Prostate gland (tissue), 2 donors: ENCODE measurements around the gene CLTB. TPM values are rescaled to one million over a fixed set of nuclear protein-coding genes. Genes with fewer than 3 reads are reported as not detected.

Source experiments
- DNase-seq: peaks from one replicate; pipeline ENCODE4 v3.0.0-alpha.2; 2019; ENCODE audit warnings: low spot score
- H3K27ac ChIP-seq, 2 donors: fragments of 200-600 bp; sonication (generic); 2 replicates each; pipeline ENCODE4 v1.5.1; 2017 to 2019
- H3K27me3 ChIP-seq: fragments of 200-600 bp; sonication (generic); replicated peaks from 2 replicates; pipeline ENCODE4 v1.5.1; 2019; ENCODE audit not compliant: insufficient read depth
- H3K36me3 ChIP-seq, 2 donors: fragments of 200-600 bp; sonication (generic); 1 replicate in 1 of 2; 2 replicates in 1 of 2; pipeline versions ENCODE4 v1.5.1 to v1.8.1; 2017 to 2019
- H3K4me1 ChIP-seq: fragments of 200-600 bp; sonication (generic); replicated peaks from 2 replicates; pipeline ENCODE4 v1.5.1; 2019
- H3K4me3 ChIP-seq, 2 donors: fragments of 200-600 bp; sonication (generic); 2 replicates each; pipeline ENCODE4 v1.5.1; 2017 to 2019
- H3K9me3 ChIP-seq: fragments of 200-600 bp; sonication (generic); 2 replicates; pipeline ENCODE4 v1.5.1; 2017
- POLR2A ChIP-seq: fragments of 450-650 bp; IDR thresholded peaks from one replicate; pipeline ENCODE4 v1.6.1; 2016; ENCODE audit warnings: antibody characterized with exemption, mild to moderate bottlenecking
- POLR2AphosphoS5 ChIP-seq: sonication (generic); formaldehyde crosslinking; IDR thresholded peaks from one replicate; pipeline ENCODE4 v1.6.1; 2017; ENCODE audit warnings: antibody characterized with exemption
- WGBS: methylation state at CpG from one replicate; pipeline ENCODE4 v1.1.5; 2018; 5-methylcytosine and 5-hydroxymethylcytosine counted together
- intact Hi-C: fragments of 100-400 bp; cut with DNase I; formaldehyde crosslinking; loops from one replicate; pipeline ENCODE4 v1.14.2; 2022
- total RNA-seq, 2 donors: library from RNA; depleted of rRNA; stranded (reverse); fragments of >200 nt; gene quantifications; one replicate each; pipeline ENCODE4 v1.1.0, GENCODE V29; 2016
- TF ChIP-seq, protein P1 (sequence below), 4 experiments: fragments of 200-600 bp in 2 of 4; fragments of 450-650 bp in 2 of 4; sonication (generic) in 2 of 4; IDR thresholded peaks; 1 replicate in 3 of 4; 2 replicates in 1 of 4; pipeline ENCODE4 v1.5.1; 2016 to 2019; ENCODE audit warnings: antibody characterized with exemption in 4 of 4, mild to moderate bottlenecking in 2 of 4, moderate library complexity in 2 of 4

Gene CLTB
- total RNA-seq, 2 donors from 2014 or later, result 105 to 125 TPM

DNA sequence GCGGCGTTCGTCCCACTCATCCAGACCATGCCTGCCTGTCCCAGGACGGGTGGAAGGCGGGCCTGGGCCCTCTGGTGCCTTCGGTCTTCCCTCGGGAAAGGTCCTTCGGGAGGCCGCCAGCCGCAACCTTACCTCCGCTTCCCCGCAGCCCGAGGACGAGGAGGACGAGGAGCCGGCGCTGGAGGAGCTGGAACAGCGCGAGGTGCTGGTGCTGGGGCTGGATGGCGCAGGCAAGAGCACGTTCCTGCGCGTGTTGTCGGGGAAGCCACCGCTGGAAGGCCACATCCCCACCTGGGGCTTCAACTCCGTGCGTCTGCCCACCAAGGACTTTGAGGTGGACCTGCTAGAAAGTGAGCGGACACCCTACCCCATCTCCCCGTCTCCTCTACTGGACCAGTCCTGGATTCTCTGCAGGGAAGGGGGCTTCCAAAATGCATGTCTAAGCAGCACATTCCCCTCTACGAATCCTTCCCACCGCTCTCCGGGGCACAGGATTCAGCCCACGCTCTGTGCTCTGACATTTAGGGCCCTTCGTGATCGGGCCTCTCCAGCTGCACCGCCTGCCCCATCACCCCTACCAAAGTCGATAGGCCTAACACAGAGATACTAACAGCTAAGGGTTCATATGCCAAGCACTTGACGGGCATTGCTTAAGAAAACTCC is 50.0 kb downstream of the CLTB start:
- no peaks in the 10 kb centered on the region for H3K4me1 ChIP-seq
- 37% methylated on average over 36 of the region's 38 CpGs for WGBS
- no peaks in the 10 kb centered on the region for H3K36me3 ChIP-seq
- H3K9me3 ChIP-seq, result no peaks in the 10 kb centered on the region
- H3K4me3 ChIP-seq, result peak overlapping the region; percentile 63 to 65
- TF ChIP-seq POLR2AphosphoS5 (no peak), POLR2A (no peak)
- TF ChIP-seq, protein P1, sequence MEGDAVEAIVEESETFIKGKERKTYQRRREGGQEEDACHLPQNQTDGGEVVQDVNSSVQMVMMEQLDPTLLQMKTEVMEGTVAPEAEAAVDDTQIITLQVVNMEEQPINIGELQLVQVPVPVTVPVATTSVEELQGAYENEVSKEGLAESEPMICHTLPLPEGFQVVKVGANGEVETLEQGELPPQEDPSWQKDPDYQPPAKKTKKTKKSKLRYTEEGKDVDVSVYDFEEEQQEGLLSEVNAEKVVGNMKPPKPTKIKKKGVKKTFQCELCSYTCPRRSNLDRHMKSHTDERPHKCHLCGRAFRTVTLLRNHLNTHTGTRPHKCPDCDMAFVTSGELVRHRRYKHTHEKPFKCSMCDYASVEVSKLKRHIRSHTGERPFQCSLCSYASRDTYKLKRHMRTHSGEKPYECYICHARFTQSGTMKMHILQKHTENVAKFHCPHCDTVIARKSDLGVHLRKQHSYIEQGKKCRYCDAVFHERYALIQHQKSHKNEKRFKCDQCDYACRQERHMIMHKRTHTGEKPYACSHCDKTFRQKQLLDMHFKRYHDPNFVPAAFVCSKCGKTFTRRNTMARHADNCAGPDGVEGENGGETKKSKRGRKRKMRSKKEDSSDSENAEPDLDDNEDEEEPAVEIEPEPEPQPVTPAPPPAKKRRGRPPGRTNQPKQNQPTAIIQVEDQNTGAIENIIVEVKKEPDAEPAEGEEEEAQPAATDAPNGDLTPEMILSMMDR (IDR thresholded peaks at IDR 0.05), result no peak
- H3K27ac ChIP-seq, result peak overlapping the region in 1 of 2 donors; percentile 75
- intact Hi-C loops, result no loop called here
- DNase-seq, result no peak
- H3K27me3 ChIP-seq, result no peaks in the 10 kb centered on the region

DNA sequence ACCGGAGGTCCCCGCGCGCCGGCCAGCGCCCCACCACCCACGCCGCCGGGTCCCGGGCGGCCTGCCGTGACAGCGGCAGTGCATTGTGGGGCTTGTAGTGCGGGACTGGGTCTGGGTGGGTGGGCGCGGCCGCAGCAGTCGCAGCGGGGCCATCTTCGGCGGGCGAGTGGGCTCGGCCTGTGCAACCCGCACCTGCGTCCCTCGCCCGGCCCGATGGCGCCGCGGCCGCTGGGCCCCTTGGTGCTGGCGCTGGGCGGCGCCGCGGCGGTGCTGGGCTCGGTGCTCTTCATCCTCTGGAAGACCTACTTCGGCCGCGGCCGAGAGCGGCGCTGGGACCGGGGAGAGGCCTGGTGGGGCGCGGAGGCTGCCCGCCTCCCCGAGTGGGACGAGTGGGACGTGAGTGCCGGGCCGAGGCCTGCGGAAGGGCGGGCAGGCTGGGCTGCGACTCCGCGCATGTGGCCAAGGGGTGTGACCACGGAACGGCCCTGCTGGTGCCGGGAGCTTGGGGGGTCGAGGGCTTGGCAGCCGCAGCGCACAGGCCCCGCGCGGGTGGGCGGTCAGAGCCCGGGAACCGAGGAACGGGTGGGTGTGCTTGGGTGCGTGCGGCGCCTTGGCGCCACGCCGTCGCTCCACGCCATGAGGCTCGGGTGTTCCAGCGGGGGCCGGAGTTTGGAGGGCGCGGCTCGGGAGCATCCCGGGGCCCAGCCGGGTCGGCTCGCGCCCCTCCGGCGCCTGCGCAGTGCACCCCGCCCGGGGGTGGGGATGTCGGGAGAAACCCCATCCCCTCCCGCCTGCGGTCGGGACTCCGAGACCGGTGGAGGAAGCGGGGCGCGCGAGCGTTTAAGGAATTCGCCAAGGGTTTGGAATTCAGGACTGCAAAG is 50.7 kb downstream of the CLTB start, which contains the start of gene ARL10:
TSS of gene ARL10 (plus strand) at position 137 of the 881 bp plus-strand sequence. CDS start at position 214, 77 bp downstream.
- Histone ChIP-seq H3K27me3 (no peaks in the 10 kb centered on the region), H3K9me3 (no peaks in the 10 kb centered on the region), H3K27ac (peak within 1 kb of the TSS; percentile 56 to 75), H3K36me3 (no peaks in the 10 kb centered on the region), H3K4me3 (peak within 1 kb of the TSS; percentile 63 to 65), H3K4me1 (no peaks in the 10 kb centered on the region)
- WGBS, result under 1% methylated on average over 76 of the region's 108 CpGs
- DNase-seq, result no peak
- TF ChIP-seq POLR2A, result peak; percentile 15
- TF ChIP-seq, protein P1 (IDR thresholded peaks at IDR 0.05), result no peak
- intact Hi-C loops, result no loop called here

DNA sequence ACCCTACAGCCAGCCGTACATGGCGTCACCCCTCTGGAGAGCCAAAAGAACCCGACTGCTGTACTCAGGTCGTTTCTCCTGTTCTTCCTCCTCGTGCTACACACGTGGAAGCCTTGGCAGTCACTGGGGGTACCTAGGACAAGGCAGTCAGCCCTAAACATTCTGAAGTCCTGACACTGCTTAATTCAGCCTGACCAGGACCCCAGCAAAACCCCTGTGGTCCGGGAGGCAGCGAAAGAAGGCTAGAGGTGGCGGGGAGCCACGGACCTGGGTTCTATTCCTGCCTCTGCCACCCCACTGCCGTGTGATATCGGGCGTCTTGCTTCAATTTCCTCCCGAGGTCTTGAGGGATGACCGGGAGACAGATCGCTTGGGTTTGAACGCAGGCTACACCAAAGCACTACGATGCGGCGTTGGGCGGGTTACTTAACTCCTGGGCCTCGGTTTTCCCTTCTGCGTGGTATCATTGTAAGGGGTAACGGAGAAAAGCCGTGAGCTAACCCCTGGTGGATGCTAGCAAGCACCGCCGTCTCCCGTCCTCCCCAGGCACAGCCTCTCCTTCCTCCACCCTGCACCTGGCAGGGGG is 51.5 kb downstream of the CLTB start:
- Histone ChIP-seq H3K9me3 (no peaks in the 10 kb centered on the region), H3K27ac (peak overlapping the region; percentile 56 to 75), H3K4me3 (peak overlapping the region; percentile 63 to 65), H3K27me3 (no peaks in the 10 kb centered on the region), H3K4me1 (no peaks in the 10 kb centered on the region), H3K36me3 (no peaks in the 10 kb centered on the region)
- no peak for DNase-seq
- WGBS, result 22% methylated on average over 26 of the region's 28 CpGs
- intact Hi-C loops, result no loop called here
- no peak for TF ChIP-seq POLR2AphosphoS5
- TF ChIP-seq POLR2A, result no peak
- TF ChIP-seq, protein P1 (IDR thresholded peaks at IDR 0.05), result no peak

DNA sequence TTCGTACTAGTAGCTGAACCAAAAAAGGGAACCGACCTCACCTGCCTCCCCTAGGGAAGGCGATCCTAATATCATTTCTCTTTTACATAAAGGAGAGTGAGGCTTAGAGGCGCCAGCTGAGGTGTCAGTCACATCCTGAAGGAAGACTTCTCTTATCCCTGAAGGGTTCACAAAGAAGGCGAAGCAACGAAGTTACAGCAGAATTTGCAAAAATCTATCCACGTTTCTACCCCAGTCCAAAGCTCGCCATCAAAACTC is 54.2 kb downstream of the CLTB start:
- intact Hi-C loops, result no loop called here
- TF ChIP-seq, protein P1 (IDR thresholded peaks at IDR 0.05), result no peak
- no peak for TF ChIP-seq POLR2AphosphoS5
- no peak for TF ChIP-seq POLR2A
- no peak for DNase-seq
- WGBS, result 77% methylated on average over 8 of the region's 8 CpGs
- H3K9me3 ChIP-seq, result no peaks in the 10 kb centered on the region
- H3K4me3 ChIP-seq, result peak overlapping the region; percentile 74 to 98
- no peak overlapping the region for H3K27ac ChIP-seq
- peaks cover 4% of the 10 kb centered on the region for H3K4me1 ChIP-seq
- H3K36me3 ChIP-seq, result no peaks in the 10 kb centered on the region
- H3K27me3 ChIP-seq, result no peaks in the 10 kb centered on the region
